HG02798 (cell line): ENCODE measurements around the gene PRPF6.
A peak's percentile ranks its signal among the peaks of the same experiment; 100 is the strongest.

Source experiments
- ATAC-seq: cut with Tn5 transposase; IDR thresholded peaks from one replicate; pipeline ENCODE4 v1.9.1; 2021; ENCODE audit warnings: mild to moderate bottlenecking; ENCODE audit not compliant: unreplicated experiment, poor library complexity

Gene PRPF6

DNA sequence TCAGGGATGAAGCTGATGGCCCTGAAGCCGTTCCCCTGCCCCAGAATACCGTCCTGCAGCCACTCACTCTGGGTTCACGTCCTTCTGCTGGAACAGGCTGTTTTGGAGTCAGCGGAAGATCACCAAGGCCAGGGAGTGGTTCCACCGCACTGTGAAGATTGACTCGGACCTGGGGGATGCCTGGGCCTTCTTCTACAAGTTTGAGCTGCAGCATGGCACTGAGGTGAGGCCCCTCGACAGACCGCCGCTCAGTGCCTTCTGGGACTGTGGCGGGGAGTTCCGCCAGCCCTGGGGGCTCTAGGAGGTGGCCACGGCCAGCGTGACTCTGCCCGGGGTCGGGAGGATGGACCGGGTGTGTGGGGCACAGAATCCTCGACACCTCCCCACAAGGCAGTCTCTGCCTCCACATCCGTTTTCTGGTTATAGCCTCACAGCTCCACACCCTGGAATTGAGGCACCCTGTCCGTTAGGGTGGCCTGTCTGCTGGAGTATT, 50.9 kb downstream of the PRPF6 start:
- ATAC-seq: no peak

DNA sequence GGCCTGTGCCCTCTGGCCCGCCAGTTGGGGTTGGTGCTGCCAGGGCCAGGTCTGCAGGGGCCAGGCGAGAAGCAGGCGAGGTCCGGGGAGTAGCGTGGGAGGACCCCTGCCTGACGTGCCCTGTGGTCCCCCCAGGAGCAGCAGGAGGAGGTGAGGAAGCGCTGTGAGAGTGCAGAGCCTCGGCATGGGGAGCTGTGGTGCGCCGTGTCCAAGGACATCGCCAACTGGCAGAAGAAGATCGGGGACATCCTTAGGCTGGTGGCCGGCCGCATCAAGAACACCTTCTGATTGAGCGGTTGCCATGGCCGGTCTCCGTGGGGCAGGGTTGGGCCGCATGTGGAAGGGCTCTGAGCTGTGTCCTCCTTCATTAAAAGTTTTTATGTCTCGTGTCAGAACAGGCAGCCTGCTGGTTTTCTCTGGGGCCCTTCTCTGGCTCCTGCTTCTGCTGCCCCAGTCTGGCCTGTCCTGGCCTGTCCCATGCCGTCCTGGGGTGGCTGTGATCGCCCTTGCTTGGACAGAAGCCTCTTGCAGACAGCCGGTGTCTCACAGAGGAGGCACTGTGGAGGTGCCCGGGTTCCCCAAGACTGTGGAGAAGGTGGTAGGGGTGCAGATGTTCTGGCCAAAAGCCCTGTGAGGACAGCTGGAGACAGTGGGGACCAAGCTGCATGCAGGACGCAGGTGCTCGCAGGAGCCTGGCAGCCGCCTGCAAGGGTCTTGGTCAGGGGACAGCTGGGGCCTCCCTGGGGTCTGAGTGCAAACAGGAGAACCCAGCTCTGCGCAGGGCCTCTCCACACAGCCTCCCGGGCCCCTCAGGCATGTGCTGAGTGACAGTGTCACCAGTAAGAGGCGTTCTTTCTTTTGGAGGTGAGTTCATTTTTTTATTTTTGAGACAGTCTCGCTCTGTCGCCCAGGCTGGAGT, 52.0 kb downstream of the PRPF6 start:
- no peak for ATAC-seq

DNA sequence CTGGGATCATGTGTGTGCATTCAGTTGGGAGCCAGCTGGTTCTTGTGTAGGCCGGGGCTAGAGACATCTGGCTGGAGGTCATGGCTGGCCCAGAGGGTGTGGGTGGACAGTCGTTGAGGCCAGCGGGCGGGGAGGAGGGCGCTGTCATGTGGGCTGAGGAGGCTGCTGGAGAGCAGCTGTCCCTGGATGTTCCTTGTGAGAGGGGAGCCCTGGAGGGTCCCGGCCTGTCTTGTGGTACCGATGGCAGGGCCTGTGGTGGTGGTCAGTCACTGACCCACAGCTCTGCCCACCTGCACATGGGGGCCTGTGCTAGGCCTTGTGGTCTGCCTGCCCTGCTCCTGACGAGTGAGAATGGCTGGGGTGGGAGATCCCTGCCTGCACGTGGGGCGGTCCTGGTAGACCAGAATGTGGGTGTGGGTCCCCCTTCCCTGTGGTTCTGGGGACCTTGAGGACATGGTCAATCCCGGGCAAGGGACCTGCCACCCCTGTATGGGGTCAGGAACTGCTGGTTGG, 53.1 kb downstream of the PRPF6 start:
- ATAC-seq: no peak

DNA sequence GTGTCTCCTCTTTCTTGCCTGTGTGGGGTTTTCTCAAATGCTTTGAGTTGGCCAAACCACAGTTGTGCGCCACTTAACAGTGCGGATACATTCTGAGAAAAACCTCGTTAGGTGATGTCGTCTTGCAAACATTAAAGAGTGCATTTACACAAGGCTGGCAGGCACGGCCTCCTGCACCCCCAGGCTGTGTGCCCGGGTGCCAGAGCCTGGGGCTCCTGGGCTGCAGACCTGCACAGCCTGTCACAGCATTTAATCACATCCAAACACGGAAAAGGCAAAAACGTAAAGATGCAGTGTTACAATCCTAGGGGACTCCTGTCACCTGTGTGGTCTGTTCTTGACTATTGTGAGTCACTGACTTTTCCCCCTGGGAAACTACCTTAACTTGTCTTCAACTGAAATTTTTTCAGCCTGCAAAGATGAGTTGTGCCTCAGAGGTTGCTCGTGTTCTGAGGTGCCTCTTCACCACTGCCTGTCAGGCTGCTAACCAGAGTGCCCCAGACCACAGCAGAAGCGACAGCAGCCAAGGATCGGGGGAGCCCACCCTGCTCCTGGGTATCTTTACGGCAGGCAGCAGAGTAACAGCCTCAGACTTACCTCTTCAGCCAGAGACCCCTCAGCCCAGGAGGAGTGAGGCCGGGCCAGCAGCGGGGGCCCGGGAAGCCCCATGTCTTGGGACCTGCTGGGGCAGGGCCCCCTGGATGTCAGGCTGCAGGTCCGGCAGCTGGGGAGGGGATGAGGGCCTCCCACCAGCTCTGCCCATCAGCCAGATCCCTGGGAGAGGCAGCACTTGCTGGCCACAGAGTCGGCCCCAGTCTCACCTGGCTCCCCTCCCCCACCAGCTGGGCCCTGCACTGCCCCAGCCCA, 54.4 kb downstream of the PRPF6 start:
- no peak for ATAC-seq

DNA sequence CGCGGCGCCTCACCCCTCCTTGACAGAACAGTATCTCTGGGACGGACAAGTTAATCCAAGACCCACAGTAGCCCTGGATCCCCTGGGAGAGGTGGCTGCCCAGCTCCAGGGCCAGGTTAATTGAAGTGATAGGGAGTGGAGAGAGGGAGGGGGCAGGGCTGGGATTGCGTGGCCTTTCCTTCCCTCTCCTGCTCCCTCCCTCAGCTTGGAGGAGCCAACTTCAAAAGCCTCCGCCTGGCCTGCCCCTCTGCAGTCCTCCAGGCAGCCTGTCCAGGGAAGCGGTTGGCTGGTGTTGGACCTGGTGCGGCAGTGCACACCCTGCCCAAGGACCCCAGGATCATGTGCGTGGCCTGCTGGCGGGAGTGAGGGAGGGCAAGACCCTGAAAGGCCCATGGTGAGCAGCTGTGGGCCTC, 55.0 kb downstream of the PRPF6 start, which contains the start of gene C20orf204:
Gene C20orf204 (plus strand): TSS at position 250 of the 413 bp plus-strand sequence. CDS start 142 bp downstream, at position 392.
- no peak for ATAC-seq

DNA sequence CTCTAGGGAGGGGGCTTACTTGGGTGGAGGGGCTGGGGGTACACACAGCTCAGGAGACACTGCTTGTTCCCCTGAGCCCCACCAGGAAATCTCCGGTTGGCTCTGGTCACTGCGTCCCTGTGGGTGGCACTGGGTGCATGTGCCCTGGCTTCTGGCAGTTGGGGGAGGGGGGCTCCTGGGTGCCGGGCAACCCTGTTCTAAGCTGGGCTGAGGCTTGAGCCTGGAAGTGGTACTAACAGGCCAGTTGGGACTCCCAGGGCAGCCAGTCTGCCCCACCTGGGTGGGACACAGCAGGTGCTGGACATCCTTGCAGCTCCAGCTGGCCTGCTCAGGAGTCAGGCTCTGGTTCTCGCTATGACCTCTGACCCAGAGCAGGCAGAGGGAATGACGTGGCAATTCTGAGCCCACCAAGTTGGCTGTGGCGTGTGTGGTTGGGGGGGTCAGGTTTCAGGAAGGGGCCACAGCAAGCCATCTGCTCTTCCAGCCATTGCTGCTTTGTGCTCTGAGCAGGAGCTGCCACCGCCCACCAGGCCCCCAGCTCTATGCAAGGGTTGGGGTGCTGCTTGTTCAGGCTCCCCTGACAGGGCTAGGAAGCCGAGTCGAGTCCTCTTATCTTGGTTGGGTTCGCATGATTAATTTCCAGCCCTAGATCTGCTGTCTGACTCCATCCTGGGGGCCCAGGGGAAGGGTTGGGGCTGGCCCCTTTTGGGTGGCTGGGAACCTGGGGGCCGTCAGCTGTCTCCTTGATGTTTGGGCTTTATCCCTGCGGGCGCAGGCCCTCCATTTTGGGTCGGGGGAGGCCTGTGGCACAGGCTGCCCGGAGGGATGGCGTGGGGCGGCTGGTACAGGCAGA, 55.6 kb downstream of the PRPF6 start:
- ATAC-seq: no peak

DNA sequence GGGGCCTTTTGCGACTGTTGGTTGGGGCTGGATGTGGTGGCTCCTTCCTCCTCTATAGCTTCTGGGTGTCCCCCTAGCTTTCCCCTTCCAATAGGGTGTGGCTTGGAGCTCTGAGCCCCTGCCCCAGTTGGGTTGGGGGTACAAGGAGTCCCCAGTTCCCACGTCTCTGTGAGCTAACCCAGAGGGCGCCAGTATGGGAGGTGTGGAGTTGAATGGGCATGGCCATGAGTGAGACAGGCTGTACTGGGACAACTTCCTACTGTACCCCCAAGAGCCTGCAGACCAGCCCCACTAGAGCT, 56.2 kb downstream of the PRPF6 start:
- ATAC-seq: no peak

DNA sequence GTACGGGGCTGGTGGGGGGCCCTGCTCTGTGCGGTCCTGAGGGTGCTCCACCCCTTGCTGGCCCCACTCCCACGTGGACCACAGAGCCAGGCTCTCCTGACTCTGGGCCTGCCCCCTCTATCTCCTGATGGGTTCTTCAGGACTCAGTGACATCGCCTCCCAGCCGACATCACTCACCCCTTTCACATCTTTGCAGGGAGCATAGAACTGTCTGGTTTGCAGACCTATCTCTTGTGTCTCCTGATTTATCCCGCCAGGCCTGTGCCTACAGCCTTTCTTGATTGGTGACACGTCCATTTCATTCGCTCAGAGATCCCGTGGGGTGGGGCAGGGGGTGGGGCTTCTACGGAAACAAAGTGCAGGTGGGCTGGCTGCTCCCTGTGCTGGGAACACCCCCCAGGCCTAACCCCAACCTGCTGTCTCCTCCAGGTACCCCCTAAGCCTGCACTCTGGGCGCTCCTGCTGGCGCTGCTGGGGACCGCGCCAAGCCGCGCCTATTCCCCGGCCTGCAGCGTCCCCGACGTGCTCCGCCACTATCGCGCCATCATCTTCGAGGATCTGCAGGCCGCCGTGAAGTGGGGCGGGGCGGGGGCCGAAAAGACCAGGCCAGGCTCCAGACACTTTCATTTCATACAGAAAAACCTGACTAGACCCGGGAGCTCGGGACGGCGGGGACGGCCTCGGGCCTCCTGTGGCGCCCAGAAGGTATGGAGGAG, 56.7 kb downstream of the PRPF6 start:
- ATAC-seq: no peak

DNA sequence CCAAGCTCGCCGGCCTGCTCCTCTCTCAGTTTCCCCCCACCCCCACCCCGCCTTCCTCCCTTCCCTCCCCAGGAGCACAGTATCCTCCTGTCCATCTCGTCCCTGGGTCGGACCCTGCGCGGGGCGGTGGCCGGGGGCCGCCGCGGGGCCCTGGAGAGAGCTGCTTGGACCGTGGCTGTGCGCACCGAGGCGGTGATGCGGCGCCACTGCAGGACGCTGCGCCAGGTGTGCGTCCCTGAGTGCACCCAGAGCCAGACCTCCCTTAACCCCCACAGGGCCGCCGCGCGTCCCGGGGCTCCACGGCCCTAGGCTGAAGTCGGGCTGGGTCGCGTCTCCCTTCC, 57.3 kb downstream of the PRPF6 start:
- peak; percentile 24 for ATAC-seq

DNA sequence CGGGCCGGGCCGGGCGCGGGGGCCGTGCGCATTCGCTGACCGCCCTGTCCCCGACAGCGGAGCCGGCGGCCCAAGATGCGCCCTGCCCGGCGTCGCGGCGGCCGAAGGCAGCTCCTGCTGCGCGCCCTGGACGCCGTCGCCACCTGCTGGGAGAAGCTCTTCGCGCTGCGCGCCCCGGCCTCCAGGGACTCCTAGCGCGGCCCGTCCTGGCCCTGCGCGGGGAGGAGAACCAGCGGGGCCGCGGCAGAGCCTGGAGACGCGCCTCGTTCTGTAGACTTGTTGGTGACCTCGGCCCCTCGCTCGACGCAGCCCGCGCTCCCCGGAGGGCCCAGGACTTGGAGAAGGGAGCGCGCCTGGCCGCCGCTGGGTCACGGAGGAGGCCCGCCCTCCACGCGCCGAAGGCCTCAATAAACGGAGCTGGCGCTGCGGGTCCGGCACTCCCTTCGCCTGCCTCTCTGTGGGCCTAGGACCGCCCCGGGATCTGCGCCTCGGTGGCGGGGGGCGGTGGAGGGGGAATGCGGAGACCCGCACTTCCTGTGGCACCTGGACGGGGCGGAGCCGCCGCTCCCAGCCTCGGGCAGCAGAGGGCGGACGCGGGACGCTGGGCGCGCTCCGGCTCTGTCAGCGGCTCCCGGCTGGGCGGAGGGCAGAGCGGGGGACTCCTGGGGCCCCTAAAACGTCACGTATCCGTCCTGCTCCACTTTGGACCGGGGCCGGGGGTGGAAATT, 57.8 kb downstream of the PRPF6 start:
- ATAC-seq: peak; percentile 60

DNA sequence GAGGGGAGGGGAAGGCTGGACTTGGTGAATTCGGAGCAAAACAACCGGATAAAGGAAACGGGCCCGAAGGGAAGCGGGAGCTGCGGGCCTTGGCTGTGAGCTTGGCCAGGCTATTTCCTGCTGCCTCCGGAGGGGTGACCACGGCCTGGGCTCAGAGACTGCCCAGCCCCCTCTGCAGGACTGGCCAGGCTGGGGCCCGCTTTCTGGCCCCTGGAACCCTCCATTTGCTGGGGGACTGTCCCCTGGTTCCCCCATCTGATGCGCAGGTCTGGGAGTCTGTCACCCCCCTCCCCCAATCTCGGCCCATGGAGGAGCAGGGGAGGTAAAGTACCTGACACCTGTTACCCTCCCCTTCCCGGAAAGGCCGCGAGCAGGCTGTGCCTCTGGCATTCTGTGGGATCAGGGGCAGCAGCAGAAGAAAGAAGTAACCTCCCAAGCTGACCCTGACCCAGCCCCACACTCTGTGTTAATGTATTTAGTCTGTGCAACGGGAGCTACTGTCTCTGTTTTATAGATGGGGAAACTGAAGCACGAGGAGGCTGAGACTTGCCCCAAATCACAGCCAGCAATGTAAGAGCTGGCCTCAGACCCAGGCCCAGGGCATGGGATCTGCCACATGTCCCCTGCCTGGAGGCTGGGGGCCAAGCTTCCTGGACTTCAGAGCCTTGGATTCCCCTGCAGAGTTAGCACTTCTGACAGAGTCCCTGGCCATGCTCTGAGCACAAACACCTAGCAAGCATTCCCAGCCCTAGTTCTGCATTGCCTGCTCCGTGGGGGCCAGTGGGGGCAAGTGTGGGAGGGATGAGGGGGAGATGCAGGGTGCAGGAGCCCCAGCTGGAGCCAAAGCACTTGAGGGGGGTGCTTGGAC, 58.6 kb downstream of the PRPF6 start:
- ATAC-seq: no peak

DNA sequence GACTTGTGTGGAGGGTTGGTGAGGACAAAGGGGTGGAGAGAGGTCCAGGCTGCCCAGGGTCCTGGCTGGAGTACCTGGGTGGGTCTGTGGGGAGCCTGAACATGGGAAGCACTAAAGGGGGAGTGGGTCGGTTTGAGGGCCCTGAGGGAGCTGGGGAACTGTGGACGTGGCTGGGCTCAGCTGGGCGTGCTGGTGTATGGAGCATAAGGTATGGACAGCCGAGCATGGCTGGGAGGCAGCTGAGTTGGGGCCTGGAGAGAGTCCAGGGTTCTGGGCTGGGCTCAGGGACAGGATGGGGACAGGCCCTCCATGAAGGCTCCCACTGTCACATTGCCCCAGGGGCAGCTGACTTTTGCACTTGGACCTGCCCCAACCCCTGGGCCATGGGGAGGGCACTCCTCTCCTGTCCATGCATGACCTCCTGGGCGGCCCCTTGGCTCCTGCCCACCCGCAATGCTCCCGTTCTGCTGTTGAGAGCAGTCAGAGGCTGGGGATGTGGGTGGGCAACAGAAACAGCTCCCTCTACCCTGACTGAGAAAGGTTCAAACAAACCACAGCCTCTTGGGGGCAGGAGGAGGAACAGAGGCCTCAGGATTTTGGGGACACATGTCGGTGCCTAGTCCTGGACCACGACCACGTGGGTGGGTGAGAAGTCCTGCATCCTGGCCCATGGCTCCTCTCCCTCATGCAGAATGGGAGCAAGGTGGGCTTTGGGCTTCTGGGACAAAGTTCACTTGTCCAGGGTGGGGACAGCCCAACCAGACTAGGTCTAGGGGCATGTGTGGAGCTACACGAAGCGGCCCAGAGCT, 59.5 kb downstream of the PRPF6 start:
- ATAC-seq: no peak

DNA sequence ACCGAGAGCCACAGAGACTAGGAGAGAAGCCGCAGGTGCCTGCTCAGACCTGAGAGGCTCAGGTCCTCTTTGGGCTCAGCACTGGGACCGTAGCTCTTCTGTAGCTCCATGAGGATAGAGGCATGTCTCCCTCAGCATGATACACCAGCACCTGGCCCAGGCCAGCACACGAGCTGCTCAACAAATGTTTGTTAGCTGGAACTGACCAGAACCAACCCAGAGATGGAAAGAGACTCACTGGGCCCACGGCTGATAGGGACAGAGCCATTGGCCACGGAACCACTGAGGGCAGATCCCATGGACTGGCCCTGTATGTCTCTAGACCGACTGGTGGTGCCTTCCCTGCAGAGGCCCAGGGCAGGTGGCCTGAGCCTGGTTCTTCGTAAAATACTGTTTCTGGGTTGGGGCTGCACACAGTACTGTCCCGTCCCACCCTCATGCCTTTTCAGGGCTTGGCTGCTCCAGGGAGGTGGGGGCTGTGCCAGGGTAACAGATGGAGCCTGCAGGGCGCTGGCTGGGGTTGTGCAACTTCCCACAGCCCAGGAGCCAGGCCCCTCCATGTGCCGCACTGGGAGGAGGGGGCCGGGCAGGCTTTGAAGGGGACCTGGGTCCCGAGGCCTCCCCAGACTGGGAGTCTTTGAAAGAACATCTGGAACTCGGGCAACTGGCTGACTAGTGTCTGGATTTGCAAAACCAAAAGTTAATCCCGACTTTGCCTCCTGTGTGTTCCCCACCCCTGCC, 60.3 kb downstream of the PRPF6 start:
- ATAC-seq: no peak

DNA sequence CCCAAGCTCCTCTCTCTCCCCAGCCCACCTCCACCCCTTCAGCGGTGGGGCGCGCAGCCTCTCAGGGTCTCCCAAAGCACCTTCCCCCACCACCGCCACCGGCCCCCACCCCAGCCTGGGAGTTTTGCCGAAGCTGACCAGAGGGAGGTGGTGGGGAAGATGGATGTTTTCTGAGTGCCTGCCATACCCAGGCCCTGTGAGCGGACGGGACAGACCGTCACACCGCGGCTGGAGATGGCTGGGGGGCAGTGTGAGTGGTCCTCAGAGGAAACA, 60.8 kb downstream of the PRPF6 start:
- ATAC-seq: no peak

DNA sequence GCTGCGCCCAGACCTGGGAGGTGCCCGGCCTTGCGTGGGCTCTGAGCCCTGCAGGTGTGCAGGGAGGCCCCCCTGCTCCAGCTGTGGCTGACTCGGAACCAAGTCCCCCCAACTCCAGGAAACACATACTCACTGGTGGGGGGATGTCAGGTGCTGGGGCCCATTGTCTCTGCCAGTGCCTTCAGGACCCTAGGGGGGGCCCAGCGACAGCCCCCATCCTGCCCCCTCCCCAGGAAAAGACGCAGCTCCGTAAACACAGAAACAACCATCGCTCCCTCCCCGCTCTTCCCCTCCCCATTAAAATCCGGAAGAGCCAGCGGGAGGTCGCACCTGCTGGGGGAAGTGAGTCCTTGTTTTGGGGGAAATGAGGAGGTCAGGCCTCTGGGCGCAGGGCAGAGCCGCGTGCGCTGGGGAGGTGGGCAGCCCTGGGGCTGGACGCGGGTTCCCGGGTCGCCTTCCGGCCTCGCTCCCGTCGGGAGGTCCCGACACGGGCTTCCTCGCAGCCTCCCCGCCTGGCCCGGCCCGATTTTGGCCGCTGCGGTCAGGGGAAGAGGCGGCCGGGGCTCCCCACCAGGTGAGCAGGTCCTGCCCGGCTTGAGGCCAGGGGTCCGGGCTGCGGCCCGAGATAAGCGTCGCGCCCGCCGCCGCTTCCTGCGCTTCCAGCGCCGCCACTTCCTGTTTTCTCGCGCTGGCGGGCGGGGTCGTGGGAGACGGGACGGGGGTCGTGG, 61.3 kb downstream of the PRPF6 start:
- ATAC-seq: no peak

DNA sequence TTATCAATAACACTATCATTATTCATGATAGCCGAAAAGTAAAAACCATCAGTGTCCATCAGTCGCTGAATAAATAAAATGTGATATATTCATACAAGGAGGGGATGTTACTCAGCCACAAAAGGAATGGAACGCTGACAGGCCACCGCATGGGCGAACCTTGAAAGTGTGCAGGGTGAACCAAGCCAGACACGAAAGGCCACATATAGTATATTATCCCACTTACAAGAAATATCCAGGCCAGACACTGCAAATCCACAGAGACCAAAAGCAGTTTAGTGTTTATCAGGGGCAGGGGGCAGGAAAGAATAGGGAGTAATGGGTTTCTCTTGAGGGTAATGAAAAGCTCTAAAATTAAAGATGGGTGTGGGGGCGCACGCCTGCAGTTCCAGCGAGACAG, 62.8 kb downstream of the PRPF6 start:
- no peak for ATAC-seq
